Measurements from ENCODE around the gene TSSK2.
"Not testable (repeated sequence)": the region's sequence is repeated elsewhere in the genome, so short reads cannot be mapped to it uniquely, and the experiment has no call there.

TSSK2 gene

GRCh38 chr22:19138217-19139000, 7.3 kb downstream of the TSSK2 start:
- DNase-seq (ENCODE audit: extremely low read depth in 1 of 2, low read depth in 1 of 2): no peak

GRCh38 chr22:19139001-19139356, 7.9 kb downstream of the TSSK2 start:
- DNase-seq (ENCODE audit: extremely low read depth in 1 of 2, low read depth in 1 of 2): no peak

- DNase-seq (ENCODE audit: extremely low read depth in 1 of 2, low read depth in 1 of 2): no peak
These were observed 8.9 kb downstream of the TSSK2 start for GRCh38 chr22:19139974-19140373.

- no peak for DNase-seq (ENCODE audit: extremely low read depth in 1 of 2, low read depth in 1 of 2)
These were observed 11.3 kb downstream of the TSSK2 start for GRCh38 chr22:19142394-19142793.

- DNase-seq (ENCODE audit: extremely low read depth in 1 of 2, low read depth in 1 of 2): no peak
These were observed 12.1 kb downstream of the TSSK2 start for GRCh38 chr22:19143212-19143611.

GRCh38 chr22:19143967-19144400, 12.9 kb downstream of the TSSK2 start:
- no peak for DNase-seq (ENCODE audit: extremely low read depth in 1 of 2, low read depth in 1 of 2)

GRCh38 chr22:19146215-19146968, 15.3 kb downstream of the TSSK2 start:
- no peak for DNase-seq (ENCODE audit: extremely low read depth in 1 of 2, low read depth in 1 of 2)

- DNase-seq (ENCODE audit: extremely low read depth in 1 of 2, low read depth in 1 of 2): no peak
These were observed 16.2 kb downstream of the TSSK2 start for GRCh38 chr22:19147195-19147780.

- DNase-seq (ENCODE audit: extremely low read depth in 1 of 2, low read depth in 1 of 2): no peak
These were observed 17.4 kb downstream of the TSSK2 start for GRCh38 chr22:19148417-19149046.

- no peak for DNase-seq (ENCODE audit: extremely low read depth in 1 of 2, low read depth in 1 of 2)
These were observed 18.2 kb downstream of the TSSK2 start for GRCh38 chr22:19149047-19149883.

GRCh38 chr22:19149991-19150390, 18.9 kb downstream of the TSSK2 start, which contains the start of gene GSC2:
TSS of gene GSC2 (minus strand) at chr22:19150292. CDS start at chr22:19150283, 9 bp downstream.
- DNase-seq (ENCODE audit: extremely low read depth in 1 of 2, low read depth in 1 of 2): no peak

GRCh38 chr22:19150482-19151328, 19.6 kb downstream of the TSSK2 start:
- no peak for DNase-seq (ENCODE audit: extremely low read depth in 1 of 2, low read depth in 1 of 2)

- DNase-seq (ENCODE audit: extremely low read depth in 1 of 2, low read depth in 1 of 2): no peak
These were observed 20.5 kb downstream of the TSSK2 start for GRCh38 chr22:19151329-19152191.

- DNase-seq (ENCODE audit: extremely low read depth in 1 of 2, low read depth in 1 of 2): no peak
These were observed 22.1 kb downstream of the TSSK2 start for GRCh38 chr22:19152942-19153883.

GRCh38 chr22:19156109-19156508, 25.0 kb downstream of the TSSK2 start:
- not testable (repeated sequence) for DNase-seq (ENCODE audit: extremely low read depth in 1 of 2, low read depth in 1 of 2)

GRCh38 chr22:19158649-19159048, 27.5 kb downstream of the TSSK2 start:
- not testable (repeated sequence) for DNase-seq (ENCODE audit: extremely low read depth in 1 of 2, low read depth in 1 of 2)

GRCh38 chr22:19164425-19164824, 33.3 kb downstream of the TSSK2 start:
- no peak for DNase-seq (ENCODE audit: extremely low read depth in 1 of 2, low read depth in 1 of 2)

Measured in activated CD8-positive, alpha-beta memory T cell treated with anti-CD3 and anti-CD28 coated beads for 1 hour (primary cell).